ENCODE results near the gene BRD8.
"Not testable (repeated sequence)": the region's sequence is repeated elsewhere in the genome, so short reads cannot be mapped to it uniquely, and the experiment has no call there.

BRD8 gene

DNA sequence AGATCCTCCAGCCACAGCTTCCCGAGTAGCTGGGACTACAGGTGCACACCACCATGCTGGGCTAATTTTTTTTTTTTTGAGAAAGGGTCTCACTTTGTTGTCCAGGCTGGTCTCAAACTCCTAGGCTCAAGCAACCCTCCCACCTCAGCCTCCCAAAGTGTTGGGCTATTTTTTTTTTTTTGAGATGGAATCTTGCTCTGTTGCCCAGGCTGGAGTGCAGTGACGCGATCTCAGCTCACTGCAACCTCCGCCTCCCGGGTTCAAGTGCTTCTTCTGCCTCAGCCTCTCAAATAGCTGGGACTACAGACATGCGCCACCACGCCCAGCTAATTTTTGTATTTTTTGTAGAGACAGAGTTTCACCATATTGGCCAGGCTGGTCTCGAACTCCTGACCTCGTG lies 22.5 kb downstream of the BRD8 start:
- DNase-seq = not testable (repeated sequence)

- DNase-seq = no peak
Measured at GRCh38 chr5:138149530-138149929, 28.9 kb downstream of the BRD8 start.

GRCh38 chr5:138148811-138149210 lies 29.6 kb downstream of the BRD8 start:
- no peak for DNase-seq

- not testable (repeated sequence) for DNase-seq
Measured at GRCh38 chr5:138143578-138143977, 34.9 kb downstream of the BRD8 start.

DNA sequence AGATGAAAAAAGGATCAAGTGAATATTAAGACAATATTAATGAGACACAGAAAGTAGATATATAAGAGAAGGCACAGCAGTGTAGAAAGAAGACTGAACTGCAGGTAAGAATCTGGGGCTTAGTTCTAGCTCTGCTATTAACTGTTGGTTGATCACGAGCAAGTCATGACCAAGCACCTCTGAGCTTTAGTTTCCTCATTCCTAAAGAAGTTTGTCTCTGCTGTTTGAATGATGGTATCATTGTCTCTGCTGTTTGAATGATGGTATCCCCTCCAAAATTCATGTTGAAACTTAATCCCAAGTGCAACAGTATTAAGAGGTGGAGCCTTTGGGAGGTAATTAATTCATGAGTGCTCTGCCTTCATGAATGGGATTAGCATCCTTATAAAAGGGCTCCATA lies 36.7 kb downstream of the BRD8 start:
- DNase-seq = no peak

GRCh38 chr5:138140268-138140667 lies 38.2 kb downstream of the BRD8 start:
- DNase-seq = no peak

- DNase-seq = no peak
Measured at GRCh38 chr5:138139781-138140090, 38.7 kb downstream of the BRD8 start.

- DNase-seq = no peak
Measured at GRCh38 chr5:138138949-138139780, 39.3 kb downstream of the BRD8 start, which contains the start of gene NME5. Gene NME5, minus strand, starts transcription at chr5:138139428. Its CDS starts 648 bp downstream, at chr5:138138780.

DNA sequence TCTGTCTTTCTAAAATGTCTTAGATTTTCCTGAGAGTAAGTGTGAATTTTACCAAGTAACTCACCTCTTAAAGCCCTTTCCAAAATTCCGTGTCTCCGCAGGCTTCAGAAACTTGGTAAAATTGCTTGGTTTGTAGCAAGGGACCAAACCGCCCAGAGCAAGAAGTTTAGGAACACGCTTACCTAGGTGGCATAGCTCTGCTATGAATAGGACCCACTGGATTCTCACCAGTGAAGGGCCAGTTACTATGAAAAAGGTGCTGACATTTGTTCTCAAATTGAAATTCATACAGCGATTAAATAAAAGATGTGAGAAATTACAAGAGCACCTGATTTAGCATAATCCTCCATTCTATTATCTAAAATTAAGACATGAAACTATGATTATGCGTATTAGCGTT lies 45.9 kb downstream of the BRD8 start:
- DNase-seq = no peak

- no peak for DNase-seq
Measured at GRCh38 chr5:138129347-138129746, 49.1 kb downstream of the BRD8 start.

- no peak for DNase-seq
Measured at GRCh38 chr5:138128334-138128733, 50.1 kb downstream of the BRD8 start.

GRCh38 chr5:138115254-138115653 lies 63.2 kb downstream of the BRD8 start:
- no peak for DNase-seq

GRCh38 chr5:138111937-138112336 lies 66.5 kb downstream of the BRD8 start:
- no peak for DNase-seq

- DNase-seq = no peak
Measured at GRCh38 chr5:138111181-138111580, 67.2 kb downstream of the BRD8 start.

DNA sequence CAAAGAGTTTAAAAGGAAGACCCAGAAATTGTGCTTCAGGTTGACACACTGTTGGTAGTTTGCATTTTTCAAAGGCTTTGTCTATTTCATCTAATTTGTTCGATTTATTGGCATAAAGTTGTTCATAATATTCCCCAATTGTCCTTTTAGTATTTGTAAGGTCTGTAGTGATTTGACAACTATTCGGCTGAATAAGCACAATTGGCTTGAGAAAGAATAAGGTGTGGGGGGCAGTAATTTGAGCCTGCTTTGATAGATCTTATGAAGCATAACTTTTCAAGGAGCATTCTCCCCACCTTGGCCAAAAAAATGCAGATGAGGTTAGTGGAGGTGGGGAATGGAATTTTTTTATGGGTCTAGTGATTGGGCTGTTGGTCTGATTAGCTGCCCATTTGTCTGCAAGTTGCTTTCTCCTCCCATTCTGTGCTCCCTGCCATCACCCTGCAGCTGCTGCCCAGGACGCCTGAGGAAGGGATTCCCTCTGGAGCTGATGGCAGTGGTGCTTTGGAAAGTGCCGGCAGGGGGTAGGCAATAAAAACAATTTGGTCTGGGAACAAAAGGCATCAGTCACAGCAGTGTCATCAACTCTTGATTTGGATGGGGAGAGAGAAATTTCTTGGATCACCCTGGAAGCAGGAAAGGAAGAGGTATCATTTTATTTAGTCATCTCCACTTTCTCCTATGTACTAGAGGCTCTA lies 68.0 kb downstream of the BRD8 start:
- DNase-seq = no peak

DNA sequence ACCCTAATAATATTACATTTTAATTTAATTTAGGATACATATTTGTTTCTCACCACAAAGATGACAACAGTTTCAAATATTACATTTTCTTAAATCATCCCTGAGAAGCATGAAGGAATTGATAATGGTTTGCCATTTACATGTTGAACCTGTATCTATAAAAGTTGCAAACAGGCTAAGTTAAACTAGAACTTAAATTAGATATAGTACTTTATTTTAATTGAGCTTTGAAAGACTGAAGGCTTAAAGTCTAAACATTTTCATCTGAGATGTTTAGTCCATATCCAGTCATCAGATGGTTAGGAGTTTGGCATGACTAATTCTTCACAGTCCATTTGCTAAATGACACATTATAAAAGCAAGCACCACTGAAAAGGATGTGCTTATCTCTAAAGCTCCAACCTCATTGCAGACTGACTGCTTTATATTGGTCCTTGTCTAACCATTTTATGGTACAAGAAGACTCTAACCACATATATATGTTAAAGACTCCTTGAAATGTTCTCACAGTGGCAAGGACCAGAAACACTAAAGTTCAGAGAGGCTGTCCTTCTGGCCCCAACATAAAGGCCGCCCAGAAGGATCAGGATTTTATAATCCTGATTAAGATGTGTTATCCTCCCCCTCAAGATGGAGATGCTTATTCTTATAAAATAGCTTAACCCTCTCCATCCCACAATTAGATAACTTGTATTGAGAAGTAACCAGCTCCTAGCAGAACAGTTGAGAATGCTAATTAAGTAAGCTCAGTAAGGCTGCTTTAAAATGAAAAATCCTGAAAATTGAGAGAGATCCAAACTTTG lies 68.8 kb downstream of the BRD8 start:
- DNase-seq = no peak

GRCh38 chr5:138107213-138107612 lies 71.2 kb downstream of the BRD8 start:
- DNase-seq = no peak

- DNase-seq = no peak
Measured at GRCh38 chr5:138105709-138106108, 72.7 kb downstream of the BRD8 start.

- DNase-seq = no peak
Measured at GRCh38 chr5:138103319-138103637, 75.2 kb downstream of the BRD8 start.

DNA sequence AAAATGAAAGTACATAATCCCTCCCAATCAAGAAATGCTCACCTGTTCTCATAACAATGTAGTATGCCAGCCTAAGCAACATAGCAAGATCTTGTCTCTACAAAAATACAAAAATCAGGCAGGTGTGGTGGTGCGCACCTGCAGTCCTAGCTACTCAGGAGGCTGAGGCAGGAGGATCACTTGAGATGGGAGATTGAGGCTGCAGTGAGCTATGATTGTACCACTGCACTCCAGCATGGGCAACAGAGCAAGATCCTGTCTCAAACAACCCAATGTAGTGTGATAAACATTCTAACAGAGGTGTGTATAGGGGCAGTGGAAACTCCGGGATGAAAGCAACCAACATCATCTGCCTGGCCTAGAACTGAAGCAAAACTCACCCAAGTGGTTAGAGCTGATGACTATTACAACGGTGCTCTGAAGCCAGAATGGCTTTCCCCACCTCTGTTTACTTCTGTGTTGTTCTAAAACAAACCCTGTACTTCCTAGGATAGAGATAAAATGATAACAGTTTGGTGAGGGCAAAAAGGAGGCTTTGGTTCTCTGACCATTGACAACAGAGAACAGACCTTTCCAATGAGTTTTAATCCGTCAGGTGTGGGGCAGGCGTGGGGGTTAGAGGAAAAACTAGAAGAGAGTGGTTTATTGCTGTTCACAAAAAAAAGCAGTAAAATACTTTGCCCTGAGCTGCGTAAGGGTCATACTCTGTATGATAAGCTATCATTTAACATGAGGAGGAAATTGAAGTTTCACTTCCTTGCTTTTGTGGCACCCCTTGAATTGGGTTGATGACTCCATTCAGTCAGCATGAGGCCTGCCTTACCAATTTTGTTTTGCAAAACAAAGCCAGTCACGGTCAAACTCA lies 75.7 kb downstream of the BRD8 start:
- DNase-seq = peak in 1 of 2 donors; percentile 1

DNA sequence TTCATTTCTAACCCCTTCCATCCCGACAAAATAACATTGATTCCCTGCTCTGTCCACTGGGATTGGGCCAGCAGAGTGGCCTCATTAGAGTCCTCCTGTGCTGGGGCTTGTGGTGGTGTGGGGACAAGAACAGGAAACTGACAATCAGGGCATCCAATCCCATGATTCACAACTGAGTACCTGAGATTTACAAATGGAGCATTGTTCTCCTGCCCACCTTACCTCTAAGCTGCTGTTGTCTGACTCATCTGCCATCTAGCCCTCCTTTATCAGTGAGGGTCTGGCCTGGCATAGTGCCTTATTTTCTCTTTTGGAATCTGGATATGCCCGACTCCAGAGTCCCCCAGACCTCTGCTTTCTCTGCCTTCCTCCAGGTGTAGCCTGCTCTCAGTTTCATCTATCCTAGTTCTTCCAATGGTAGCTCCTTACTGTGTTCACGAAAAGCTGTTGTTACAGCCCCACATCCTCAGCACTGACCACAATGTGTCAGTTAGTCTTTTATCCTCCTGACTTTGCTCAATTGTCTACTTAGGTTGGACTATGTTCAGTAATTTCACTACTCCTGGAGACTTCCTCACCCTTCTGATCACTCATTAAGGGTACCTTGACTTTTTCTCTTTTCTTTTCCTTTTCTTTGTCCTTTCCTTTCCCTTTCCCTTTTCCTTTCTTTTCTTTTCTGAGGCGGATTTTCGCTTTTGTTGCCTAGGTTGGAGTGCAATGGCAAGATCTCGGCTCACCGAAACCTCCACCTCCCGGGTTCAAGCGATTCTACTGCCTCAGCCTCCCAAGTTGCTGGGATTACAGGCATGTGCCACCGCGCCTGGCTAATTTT lies 81.2 kb downstream of the BRD8 start:
- no peak for DNase-seq

GRCh38 chr5:138096363-138096762 lies 82.1 kb downstream of the BRD8 start:
- no peak for DNase-seq
